ENCODE results near the gene SCRT2.

Gene SCRT2

GRCh38 chr20:672963-673602, 2.5 kb downstream of the SCRT2 start:
- DNase-seq (ENCODE audit: low read depth in 3 of 3), result no peak

DNA sequence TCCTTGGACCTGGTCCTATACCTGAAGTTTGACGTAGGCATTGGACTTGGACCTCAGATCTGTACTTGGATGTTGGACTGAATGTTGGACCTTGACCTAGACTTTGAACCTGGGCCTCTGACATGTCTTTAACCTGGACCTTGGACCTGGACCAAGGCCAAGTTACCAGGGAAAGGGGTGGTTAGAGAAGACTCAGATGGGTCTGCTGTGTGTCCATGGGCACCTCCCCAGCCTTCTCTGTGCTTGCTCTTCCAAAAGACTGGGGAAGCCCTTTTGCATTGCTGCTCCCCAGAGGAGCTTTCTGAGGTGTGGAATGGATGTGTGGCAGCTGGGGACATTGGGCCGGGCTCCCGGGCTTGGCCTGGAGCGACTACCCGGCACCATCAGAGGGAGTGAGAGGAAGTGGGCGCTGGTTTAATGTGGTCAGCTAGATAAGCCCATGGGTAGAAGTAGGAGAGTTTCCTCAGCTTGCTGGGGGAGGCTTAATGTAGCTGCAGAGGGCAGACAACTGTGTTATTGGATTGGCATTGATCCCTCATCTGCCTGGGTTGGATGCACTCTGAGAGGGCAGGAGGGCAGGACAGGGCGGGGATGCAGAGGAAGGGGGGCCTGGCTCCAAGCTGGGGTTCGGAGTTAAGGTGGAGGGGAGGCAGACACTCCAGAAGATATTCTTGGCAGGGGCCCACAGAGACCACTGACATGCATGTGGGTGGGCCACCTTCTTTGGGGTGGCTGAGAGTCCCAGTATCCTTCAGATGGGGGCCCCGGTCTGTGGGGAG, 4.2 kb downstream of the SCRT2 start:
- DNase-seq (ENCODE audit: low read depth in 3 of 3), result no peak

GRCh38 chr20:669573-669972, 6.0 kb downstream of the SCRT2 start:
- DNase-seq (ENCODE audit: low read depth in 3 of 3), result no peak

- no peak for DNase-seq (ENCODE audit: low read depth in 3 of 3)
These were observed 7.0 kb downstream of the SCRT2 start for GRCh38 chr20:668638-669037.

GRCh38 chr20:668050-668449, 7.6 kb downstream of the SCRT2 start:
- no peak for DNase-seq (ENCODE audit: low read depth in 3 of 3)

GRCh38 chr20:667351-668034, 8.1 kb downstream of the SCRT2 start:
- peak in 2 of 3 experiments; percentile 19 to 66 for DNase-seq (ENCODE audit: low read depth in 3 of 3)

- no peak for DNase-seq (ENCODE audit: low read depth in 3 of 3)
These were observed 8.7 kb downstream of the SCRT2 start for GRCh38 chr20:666877-667276.

- no peak for DNase-seq (ENCODE audit: low read depth in 3 of 3)
These were observed 10.3 kb downstream of the SCRT2 start for GRCh38 chr20:665276-665675.

DNA sequence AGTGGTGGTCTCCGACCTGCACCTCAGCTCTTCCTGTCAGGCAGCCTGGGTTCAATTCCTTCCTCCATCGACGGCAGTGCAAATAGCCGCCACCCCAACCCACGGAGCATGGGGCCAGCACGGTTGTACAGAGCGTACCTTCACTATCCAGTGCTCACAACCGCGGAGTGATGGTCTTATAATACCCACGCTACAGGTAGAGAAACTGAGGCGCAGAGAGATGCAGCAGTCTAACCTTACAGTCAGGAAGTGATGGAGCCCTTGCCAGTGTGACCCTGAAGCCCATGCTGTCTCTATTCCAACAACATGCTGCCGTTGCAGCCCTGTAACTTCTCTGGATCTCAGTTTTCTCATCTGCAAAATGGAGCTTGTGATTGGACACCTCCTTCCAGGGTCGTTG, 11.0 kb downstream of the SCRT2 start:
- DNase-seq (ENCODE audit: low read depth in 3 of 3), result no peak

DNA sequence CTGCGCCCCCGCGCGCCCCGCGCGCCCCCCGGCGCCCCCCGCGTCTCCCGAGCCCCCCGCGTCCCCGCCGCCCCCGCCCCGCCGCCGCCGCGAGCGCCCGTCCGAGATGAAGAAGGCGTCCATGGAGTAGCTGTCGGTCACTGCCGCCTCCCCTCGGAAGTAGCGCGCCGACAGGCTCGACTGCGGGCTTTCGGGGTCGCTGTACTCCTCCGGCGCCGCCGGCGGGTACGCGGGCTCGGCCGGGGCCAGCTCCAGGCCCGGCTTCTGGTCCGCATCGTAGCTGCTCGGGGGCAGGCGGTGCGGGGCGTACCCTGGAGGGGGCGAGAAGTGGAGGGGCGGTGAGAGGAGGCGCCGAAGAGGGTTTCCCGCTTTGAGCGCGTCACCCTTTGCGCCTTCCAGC, 11.5 kb downstream of the SCRT2 start:
- DNase-seq (ENCODE audit: low read depth in 3 of 3), result no peak

- DNase-seq (ENCODE audit: low read depth in 3 of 3), result peak in 1 of 3 experiments; percentile 17
These were observed 12.1 kb downstream of the SCRT2 start for GRCh38 chr20:663315-664090.

DNA sequence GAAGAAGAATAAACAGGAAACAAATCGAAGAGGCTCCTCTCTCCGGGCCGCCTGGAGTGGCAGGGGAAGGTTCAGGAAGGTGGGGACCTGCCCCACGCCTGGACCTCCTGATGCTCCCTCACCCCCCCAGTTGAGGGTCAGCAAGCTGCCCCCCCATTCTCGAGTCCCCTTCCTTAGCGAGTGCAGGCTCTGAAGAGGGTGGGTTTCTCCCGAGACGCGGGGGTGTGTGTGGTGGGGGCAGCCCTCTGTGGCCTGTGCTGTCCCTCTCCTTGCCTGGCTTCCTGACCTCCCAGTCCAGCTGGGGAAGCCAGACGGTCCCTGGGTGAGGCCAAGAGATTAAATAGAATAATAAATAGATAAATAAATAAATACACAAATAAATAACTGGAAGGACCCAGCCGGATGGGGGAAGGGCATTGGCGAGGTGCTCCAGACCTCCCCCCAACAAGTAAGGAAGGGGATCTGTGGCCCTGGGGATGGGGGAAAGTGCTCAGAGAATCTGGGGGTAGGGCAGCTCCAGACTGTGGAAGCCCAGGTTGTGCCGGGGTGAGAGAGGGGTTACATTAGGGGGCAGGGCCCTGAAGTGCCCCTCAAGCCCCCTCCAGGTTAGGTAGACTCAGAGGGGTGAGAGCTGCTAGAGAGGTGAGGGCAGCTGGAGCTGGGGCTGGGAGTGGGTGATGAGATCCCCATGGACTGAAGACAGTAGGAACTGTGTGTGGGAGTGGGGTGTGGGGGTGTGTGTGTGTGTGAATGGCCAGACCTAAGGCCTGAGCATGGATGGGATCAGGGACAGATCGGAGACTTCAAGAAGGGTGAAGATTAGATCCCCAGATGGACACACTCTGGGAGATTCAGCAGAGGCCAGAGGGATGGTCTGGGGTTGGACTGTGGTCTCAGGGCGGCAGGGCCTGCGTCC, 13.1 kb downstream of the SCRT2 start:
- DNase-seq (ENCODE audit: low read depth in 3 of 3), result no peak

- no peak for DNase-seq (ENCODE audit: low read depth in 3 of 3)
These were observed 13.9 kb downstream of the SCRT2 start for GRCh38 chr20:661474-662270.

GRCh38 chr20:658731-659291, 16.8 kb downstream of the SCRT2 start:
- no peak for DNase-seq (ENCODE audit: low read depth in 3 of 3)

DNA sequence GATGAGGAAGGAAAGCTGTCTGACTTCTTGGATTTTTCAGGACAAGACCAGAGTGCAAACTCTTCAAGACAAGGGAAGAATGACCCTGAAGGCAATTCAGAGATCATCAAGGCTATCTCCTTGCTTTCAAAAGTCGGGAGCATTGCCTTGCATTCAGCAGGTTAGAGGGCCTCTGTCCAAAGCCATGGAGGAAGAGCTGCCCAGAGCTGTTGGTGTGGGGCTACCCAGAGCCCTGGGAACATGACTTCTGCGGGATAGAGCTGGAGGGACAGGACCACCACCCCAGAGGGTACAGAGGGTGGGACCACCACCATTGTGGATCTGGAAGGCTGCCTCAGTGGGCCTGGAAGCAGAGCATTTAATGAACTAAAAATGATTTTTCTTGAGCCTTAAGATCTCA, 17.4 kb downstream of the SCRT2 start:
- DNase-seq (ENCODE audit: low read depth in 3 of 3), result no peak

- DNase-seq (ENCODE audit: low read depth in 3 of 3), result no peak
These were observed 19.6 kb downstream of the SCRT2 start for GRCh38 chr20:655726-656624.

DNA sequence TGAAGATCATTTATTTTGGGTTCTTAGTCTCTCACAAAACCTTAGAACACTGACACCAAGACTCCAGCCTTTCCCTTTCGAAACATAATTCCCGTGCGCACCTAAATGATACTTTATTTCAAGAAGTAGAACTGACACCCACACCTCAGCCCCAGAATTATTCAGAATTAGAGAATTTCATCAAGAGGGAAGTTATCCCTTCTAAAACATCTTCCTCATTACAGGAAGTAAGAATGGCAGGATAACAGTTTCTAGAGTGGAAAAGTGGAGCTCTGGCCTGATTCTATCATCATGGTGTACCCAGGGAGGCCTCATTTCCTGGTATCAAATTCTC, 21.2 kb downstream of the SCRT2 start:
- DNase-seq (ENCODE audit: low read depth in 3 of 3), result no peak

DNA sequence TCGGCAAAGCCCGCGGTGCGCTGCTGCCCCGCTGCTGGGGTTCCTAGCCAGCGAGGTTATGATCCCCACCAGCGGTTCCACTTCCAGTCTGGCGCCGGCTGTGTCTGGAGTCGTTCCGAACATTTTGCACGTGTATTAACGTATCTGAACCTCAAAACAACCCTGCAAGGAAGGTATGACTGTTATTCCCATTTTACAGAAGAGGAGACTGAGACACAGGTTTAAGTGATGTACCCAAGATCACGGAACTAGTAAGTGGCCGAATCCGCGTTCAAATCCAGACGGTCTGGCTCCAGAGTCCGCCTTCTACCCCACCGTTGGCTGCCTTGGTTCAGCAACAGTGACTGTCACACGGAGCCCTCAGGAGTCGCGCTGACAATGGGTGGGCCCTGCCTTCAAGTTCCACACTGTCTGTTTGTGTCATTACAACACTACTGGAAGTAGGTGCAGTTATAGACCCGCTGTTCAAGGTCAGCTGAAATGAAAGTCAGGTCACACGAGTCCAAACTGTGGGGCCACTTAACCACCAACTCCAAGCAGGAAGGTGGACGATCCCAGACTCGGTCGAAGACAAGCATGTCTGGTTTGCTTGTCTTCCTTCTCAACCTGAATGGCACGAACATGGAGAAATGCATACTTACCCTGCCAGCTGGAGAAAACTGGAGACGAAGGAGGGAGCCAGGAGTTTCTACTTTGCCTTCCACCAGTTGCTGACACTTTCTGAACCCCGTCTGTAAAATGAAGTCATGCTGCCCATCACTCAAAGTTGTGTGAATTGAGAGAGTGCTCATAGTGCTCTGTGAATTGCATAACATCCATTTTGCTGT, 21.8 kb downstream of the SCRT2 start:
- no peak for DNase-seq (ENCODE audit: low read depth in 3 of 3)
